Upper lobe of right lung (tissue), 1 donor: ENCODE data around the gene ARL10. TPM values are rescaled to one million over a fixed set of nuclear protein-coding genes. Genes with fewer than 3 reads are reported as not detected.

Experiments
- ATAC-seq: fragments of 200-7000 bp; cut with Tn5 transposase; one replicate; pipeline ENCODE4 v1.9.1; 2020; ENCODE audit warnings: mild to moderate bottlenecking, moderate library complexity
- DNase-seq: peaks from one replicate; pipeline ENCODE4 v3.0.0-alpha.2; 2020
- H3K27ac ChIP-seq: fragments of 200-600 bp; one replicate; pipeline ENCODE4 v1.8.0; 2022
- H3K27me3 ChIP-seq: fragments of 200-600 bp; one replicate; pipeline ENCODE4 v1.8.0; 2022; ENCODE audit warnings: mild to moderate bottlenecking
- H3K36me3 ChIP-seq: fragments of 200-600 bp; one replicate; pipeline ENCODE4 v1.8.0; 2022
- H3K4me1 ChIP-seq: fragments of 200-600 bp; one replicate; pipeline ENCODE4 v1.8.0; 2022
- H3K4me3 ChIP-seq: fragments of 200-600 bp; one replicate; pipeline ENCODE4 v1.8.0; 2022; ENCODE audit warnings: mild to moderate bottlenecking
- H3K9me3 ChIP-seq: fragments of 200-600 bp; one replicate; pipeline ENCODE4 v1.8.0; 2022
- intact Hi-C: fragments of 100-400 bp; cut with DNase I; formaldehyde crosslinking; loops from one replicate; pipeline ENCODE4 v1.11.0; 2022
- total RNA-seq: library from RNA; stranded (reverse); fragmentation: NEBNext Ultra II Directional; extraction: Animal tissue kit (Norgen Biotek cat#: 25700); gene quantifications from one replicate; pipeline ENCODE4 v1.2.1, GENCODE V29; 2021
- TF ChIP-seq, protein P1 (sequence below): fragments of 200-600 bp; IDR thresholded peaks from one replicate; pipeline ENCODE4 v1.8.0; 2022; ENCODE audit warnings: antibody characterized with exemption
- donor health status: DM: no; HTN: yes; CAD: no; lungs with severe emphysema.

ARL10 gene
- total RNA-seq, 1 donor from 2014 or later: 7.9 TPM

DNA sequence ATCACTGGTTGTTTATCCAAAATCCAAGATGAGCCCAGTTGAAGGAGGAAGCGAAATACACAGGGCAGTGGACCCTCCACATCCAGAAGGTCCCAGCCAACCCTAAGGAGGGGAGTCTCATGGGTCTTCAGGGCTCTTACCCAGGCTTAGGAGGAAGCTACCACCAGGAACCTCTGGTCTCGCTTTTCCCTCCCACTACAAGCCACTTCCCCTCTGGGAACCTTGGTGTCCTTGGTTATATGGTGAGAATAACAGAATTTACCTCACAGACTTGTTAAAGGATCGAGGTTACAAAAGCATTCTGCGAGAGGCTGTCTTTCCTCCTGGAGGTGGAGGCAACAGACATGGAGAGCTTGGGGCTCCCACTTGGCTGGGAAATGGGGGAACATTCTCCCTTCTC is 26.7 kb downstream of the ARL10 start:
- DNase-seq (no peak), ATAC-seq (no peak)
- Histone ChIP-seq H3K27me3 (no peaks in the 10 kb centered on the region), H3K9me3 (no peaks in the 10 kb centered on the region), H3K4me3 (no peak overlapping the region), H3K4me1 (peaks cover 7% of the 10 kb centered on the region), H3K27ac (no peak overlapping the region), H3K36me3 (peaks cover 17% of the 10 kb centered on the region)
- TF ChIP-seq, protein P1, sequence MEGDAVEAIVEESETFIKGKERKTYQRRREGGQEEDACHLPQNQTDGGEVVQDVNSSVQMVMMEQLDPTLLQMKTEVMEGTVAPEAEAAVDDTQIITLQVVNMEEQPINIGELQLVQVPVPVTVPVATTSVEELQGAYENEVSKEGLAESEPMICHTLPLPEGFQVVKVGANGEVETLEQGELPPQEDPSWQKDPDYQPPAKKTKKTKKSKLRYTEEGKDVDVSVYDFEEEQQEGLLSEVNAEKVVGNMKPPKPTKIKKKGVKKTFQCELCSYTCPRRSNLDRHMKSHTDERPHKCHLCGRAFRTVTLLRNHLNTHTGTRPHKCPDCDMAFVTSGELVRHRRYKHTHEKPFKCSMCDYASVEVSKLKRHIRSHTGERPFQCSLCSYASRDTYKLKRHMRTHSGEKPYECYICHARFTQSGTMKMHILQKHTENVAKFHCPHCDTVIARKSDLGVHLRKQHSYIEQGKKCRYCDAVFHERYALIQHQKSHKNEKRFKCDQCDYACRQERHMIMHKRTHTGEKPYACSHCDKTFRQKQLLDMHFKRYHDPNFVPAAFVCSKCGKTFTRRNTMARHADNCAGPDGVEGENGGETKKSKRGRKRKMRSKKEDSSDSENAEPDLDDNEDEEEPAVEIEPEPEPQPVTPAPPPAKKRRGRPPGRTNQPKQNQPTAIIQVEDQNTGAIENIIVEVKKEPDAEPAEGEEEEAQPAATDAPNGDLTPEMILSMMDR: no peak
- intact Hi-C loops: no loop called here

DNA sequence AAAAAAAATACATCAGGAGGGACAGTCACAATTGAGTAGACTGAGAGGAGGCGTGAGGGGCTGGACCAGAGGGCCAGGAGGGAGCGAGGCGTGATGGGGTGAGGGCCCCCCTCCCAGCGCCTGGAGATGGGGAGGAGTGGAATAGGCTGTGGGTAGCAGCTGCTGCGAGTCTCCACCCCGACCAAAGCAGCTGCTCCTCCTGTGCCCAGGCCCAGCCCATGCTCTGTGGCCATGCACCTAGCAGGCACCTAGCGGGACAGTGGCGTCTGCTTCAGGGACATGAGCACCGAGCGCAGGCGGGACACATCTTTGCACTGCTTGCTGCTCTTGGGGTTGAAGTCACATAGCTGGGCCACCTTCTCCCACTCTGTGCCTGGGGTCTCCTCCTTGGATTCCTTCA is 27.2 kb downstream of the ARL10 start:
- no peak for ATAC-seq
- H3K36me3 ChIP-seq: peaks cover 17% of the 10 kb centered on the region

DNA sequence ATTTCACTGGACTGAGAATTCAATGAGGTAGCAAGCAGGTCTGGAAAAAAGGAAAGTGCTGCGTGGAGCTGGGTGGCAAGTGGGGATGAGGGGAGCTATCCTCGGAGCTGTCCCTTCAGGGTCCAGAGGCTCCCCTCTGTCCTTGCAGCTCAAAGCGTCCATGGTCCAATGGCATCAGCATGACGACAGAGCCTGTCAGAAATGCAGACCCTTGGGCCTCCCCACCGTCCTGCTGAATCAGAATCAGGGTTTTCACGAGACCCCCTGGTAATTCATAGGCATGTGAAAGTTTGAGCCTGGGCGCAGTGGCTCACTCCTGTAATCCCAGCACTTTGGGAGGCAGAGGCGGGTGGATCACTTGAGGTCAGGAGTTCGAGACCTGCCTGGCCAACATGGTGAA is 28.8 kb downstream of the ARL10 start:
- Histone ChIP-seq H3K36me3 (peaks cover 17% of the 10 kb centered on the region), H3K4me3 (no peak overlapping the region), H3K27me3 (no peaks in the 10 kb centered on the region), H3K27ac (no peak overlapping the region), H3K4me1 (peaks cover 7% of the 10 kb centered on the region), H3K9me3 (no peaks in the 10 kb centered on the region)
- TF ChIP-seq, protein P1: no peak
- ATAC-seq (no peak), DNase-seq (no peak)
- intact Hi-C loops: no loop called here

More for the DNA sequence above, 27.2 kb downstream of the ARL10 start:
- Histone ChIP-seq H3K9me3 (no peaks in the 10 kb centered on the region), H3K27ac (no peak overlapping the region), H3K4me1 (peaks cover 7% of the 10 kb centered on the region), H3K27me3 (no peaks in the 10 kb centered on the region), H3K4me3 (no peak overlapping the region)
- DNase-seq: no peak
- intact Hi-C loops: no loop called here
- TF ChIP-seq, protein P1: no peak

DNA sequence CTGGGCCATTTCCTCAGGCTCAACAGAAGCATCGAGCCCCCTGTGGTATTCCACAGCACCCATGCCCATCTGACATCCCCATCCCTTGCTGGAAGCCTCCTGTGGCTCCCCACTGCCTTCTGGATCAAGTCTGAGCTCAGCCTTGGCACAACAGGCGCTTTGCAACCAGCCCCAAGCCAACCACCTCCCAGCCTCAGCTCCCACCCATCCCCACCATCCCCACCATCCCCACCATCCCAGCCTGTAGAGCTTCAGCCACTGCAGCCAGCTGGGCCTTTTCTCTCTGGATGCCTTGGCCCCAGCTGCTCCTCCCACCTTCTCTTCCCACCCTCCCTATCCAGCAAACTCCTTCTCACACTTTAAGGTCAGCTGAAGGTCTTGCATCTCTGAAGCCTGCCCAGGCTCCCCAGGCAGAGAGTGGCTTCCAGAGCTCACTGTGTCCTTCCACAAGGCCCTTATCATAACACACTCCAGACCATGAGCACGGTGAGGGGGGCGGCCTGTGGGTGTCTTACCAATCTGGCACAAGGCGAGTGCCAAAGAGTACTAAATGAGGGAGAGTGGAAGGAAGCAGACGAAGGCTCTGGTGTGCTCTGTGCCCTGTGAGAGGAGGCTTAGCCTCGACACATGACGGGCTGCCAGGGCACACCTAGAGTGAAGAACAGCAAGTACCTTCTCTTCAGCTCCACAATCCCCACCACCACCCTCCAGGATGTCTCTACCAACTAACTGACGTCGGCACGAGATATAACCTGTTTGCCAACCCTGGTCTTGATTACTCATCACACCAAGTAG is 29.8 kb downstream of the ARL10 start:
- H3K4me1 ChIP-seq: no peaks in the 10 kb centered on the region
- DNase-seq (no peak), ATAC-seq (peak; percentile 34)
- TF ChIP-seq, protein P1: no peak
- no peak overlapping the region for H3K27ac ChIP-seq
- H3K4me3 ChIP-seq: no peak overlapping the region
- H3K36me3 ChIP-seq: peaks cover 17% of the 10 kb centered on the region
- H3K27me3 ChIP-seq: no peaks in the 10 kb centered on the region
- no peaks in the 10 kb centered on the region for H3K9me3 ChIP-seq
- intact Hi-C loops: no loop called here

DNA sequence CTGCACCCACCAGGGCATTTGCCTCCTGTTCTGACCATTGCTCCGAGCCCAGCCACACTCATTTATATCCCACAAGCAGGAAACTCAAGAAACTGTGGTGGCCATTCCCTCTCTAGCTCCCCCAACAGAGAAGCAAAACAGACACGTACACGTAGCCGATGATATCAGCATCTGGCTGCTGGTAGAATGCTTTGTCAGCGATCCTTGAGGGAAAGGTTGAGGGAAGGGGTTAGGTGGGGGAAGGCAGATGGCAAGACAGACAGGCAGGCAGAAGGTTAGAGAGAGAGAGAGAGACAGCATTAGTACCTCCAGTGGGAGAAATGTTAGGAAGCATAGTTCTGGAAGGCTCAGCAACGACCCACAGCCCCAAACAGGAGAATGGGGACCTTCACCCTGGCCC is 31.0 kb downstream of the ARL10 start:
- TF ChIP-seq, protein P1: no peak
- Histone ChIP-seq H3K27me3 (no peaks in the 10 kb centered on the region), H3K9me3 (no peaks in the 10 kb centered on the region), H3K36me3 (peaks cover 21% of the 10 kb centered on the region), H3K4me3 (no peak overlapping the region), H3K27ac (no peak overlapping the region), H3K4me1 (no peaks in the 10 kb centered on the region)
- ATAC-seq (no peak), DNase-seq (no peak)
- intact Hi-C loops: no loop called here
